ENCODE measurements around the gene RPL37A.

DNA sequence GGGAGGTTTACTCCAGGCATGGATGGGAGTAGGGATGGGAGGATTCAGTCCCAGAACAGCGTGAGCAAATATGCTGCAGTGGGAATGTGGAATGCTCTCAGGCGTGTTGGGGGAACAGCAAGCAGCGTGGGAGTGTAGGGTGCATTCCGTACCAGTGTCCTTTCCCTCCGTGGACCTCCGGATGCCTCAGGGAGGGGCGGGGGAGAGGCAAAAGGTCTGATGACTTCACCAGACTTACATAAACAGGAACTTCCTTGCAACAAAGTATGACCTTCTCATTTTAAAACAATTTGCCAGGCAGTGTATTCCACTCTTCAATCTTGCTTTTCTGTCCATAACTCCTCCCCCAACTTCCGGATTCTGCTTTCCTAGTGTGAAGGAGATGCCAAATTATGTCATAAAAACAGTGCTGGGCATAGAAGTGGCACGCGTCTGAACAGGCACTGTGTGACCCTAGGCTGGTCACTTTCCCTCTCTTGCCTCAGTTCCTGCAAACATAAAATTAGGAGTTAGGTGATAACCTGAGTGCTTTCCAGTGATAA lies 36.9 kb downstream of the RPL37A start:
- TF ChIP-seq POLR2A (IDR thresholded peaks at IDR 0.05; ENCODE audit: low read length) (no peak), GATA1 (IDR thresholded peaks at IDR 0.05; ENCODE audit: low read depth, low read length) (no peak)

Measured in erythroblast (primary cell).